Small intestine (tissue), 7 donors: Measurements from ENCODE around the gene CPSF3. TPM values are rescaled to one million over a fixed set of nuclear protein-coding genes. Genes with fewer than 3 reads are reported as not detected.

Experiments
- DNase-seq, 2 donors: peaks; one replicate each; pipeline versions ENCODE4 v3.0.0 to v3.0.0-alpha.2; 2013
- FAIRE-seq: peaks from 2 replicates; lab custom pipeline; 2012; peaks lifted over from hg19 to GRCh38; lab: Jason Lieb, UNC
- H3K27ac ChIP-seq, 3 donors: one replicate each; pipeline ENCODE4 v1.5.1; 2013; ENCODE audit warnings: low read length in 2 of 3, mild to moderate bottlenecking in 2 of 3, control low read depth in 1 of 3, inconsistent platforms in 1 of 3, low read depth in 1 of 3, moderate library complexity in 1 of 3
- H3K27me3 ChIP-seq, 3 donors: one replicate each; pipeline ENCODE4 v1.6.1; 2013; ENCODE audit warnings: low read length in 3 of 3, inconsistent platforms in 1 of 3; ENCODE audit not compliant: control insufficient read depth in 3 of 3, insufficient read depth in 3 of 3
- H3K36me3 ChIP-seq, 3 donors: one replicate each; pipeline ENCODE4 v1.6.1; 2013; ENCODE audit warnings: low read length in 3 of 3, inconsistent platforms in 1 of 3, low read depth in 1 of 3, mild to moderate bottlenecking in 1 of 3, moderate library complexity in 1 of 3; ENCODE audit not compliant: control insufficient read depth in 3 of 3, insufficient read depth in 2 of 3
- H3K4me1 ChIP-seq, 3 donors: one replicate each; pipeline ENCODE4 v1.6.1; 2013; ENCODE audit warnings: low read length in 2 of 3, inconsistent platforms in 1 of 3, low read depth in 1 of 3, mild to moderate bottlenecking in 1 of 3, moderate library complexity in 1 of 3; ENCODE audit not compliant: control insufficient read depth in 3 of 3, insufficient read depth in 2 of 3
- H3K4me3 ChIP-seq, 3 donors: one replicate each; pipeline ENCODE4 v1.5.1; 2013; ENCODE audit warnings: low read length in 3 of 3, control low read depth in 1 of 3, inconsistent platforms in 1 of 3, low read depth in 1 of 3, mild to moderate bottlenecking in 1 of 3, moderate library complexity in 1 of 3
- H3K9me3 ChIP-seq, 2 donors: one replicate each; pipeline ENCODE4 v1.6.1; 2013; ENCODE audit warnings: low read depth in 1 of 2, low read length in 1 of 2; ENCODE audit not compliant: control insufficient read depth in 2 of 2, insufficient read depth in 1 of 2
- WGBS, 3 donors: extraction: QIAGEN DNeasy Blood & Tissue Kit; methylation state at CpG; one replicate each; pipeline ENCODE4 v1.1.7; 2013; 5-methylcytosine and 5-hydroxymethylcytosine counted together
- polyA plus RNA-seq, 4 donors: library from polyadenylated mRNA; stranded (reverse) in 3 of 4; unstranded in 1 of 4; fragments of 200-250 nt in 3 of 4; fragments of 120-200 nt in 1 of 4; gene quantifications; one replicate each; pipeline versions ENCODE4 v1.2.1 to v1.2.3, GENCODE V29; 2013
- donor health status: healthy with polysubstance abuse.
- donor health status: control.
- donor health status: control.
- donor health status: Bipolar disorder and iron deficiency.
- donor health status: healthy.

Gene CPSF3
- polyA plus RNA-seq, 4 donors, result 11.1 to 34.8 (median 18.4) TPM

DNA sequence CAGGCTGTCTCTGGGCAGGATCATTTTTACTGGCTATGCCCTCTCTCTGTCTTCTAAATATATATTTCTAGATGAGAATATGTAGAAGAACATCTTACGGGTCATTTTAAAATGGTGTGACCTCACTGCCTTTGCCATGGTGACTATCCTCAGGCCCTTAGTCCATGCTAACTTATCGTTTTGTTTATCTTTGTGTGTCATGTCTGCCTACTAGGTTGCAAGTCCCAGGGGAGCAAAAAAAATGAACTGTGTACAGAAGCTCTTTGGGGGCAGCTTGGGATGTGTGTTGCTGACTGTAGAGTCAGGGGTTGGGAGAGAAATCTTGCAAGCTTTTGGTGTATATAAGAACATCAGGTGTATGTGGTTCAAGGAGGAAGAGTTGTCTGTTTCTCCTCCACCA, 11.0 kb downstream of the CPSF3 start:
- FAIRE-seq (no peak), DNase-seq (no peak)

DNA sequence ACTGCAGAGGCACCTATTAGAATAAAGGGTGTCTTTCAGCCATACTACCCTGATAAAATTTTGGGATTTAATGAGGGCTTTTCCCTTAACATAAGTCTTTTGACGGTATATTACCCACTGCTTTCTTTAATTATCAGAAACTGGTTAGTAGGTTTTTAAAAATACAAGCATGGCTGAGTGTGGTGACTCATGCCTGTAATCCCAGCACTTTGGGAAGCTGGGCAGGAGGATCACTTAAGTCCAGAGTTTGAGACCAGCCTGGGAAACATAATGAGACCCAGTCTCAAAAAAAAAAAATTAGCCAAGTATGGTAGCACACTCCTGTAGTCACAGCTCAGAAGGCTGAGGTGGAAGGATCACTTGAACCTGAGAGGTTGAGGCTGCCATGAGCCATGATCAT, 16.1 kb downstream of the CPSF3 start:
- Histone ChIP-seq H3K27me3 (no peaks in the 10 kb centered on the region), H3K36me3 (peaks cover 7 to 45% (median 11%) of the 10 kb centered on the region in 3 donors)
- no peak for FAIRE-seq

More for the DNA sequence above, 11.0 kb downstream of the CPSF3 start:
- peaks cover 14 to 46% (median 22%) of the 10 kb centered on the region in 3 donors for H3K36me3 ChIP-seq
- no peak overlapping the region for H3K27ac ChIP-seq
- no peak overlapping the region for H3K4me3 ChIP-seq
- no peaks in the 10 kb centered on the region for H3K4me1 ChIP-seq
- no peaks in the 10 kb centered on the region for H3K9me3 ChIP-seq
- no peaks in the 10 kb centered on the region for H3K27me3 ChIP-seq
- 74 to 84% (median 81%) methylated on average over 2 of the region's 2 CpGs for WGBS, 3 donors

DNA sequence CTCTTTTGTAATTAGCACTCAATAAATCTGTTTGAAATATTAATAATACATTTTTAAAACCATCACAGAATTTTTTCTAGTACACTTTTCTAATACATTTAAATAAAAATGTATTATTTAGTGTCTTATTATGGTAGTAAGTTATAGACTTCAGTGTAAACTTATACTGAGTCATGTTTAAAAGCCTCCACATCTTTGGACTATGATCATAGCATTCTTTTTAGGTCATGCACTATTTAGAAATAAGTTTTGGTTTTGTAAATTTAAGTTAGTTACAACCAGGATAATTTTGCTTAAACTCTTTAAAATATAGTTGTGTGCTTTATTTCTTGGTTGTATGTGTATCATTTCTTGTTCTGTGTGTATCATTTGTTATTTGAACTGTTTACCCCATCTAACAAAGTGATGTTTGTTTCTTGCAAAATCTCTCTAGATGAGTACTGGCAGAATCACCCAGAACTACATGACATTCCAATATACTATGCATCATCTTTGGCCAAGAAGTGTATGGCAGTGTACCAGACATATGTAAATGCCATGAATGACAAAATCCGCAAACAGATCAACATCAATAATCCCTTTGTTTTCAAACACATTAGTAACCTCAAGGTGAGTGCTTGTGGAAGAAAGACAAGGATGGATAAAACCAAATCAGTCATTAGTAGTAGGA, 16.7 kb downstream of the CPSF3 start:
- DNase-seq (no peak), FAIRE-seq (no peak)
- H3K27me3 ChIP-seq, result no peaks in the 10 kb centered on the region
- WGBS, 3 donors, result 83 to 100% (median 100%) methylated on average over 1 of the region's 1 CpG
- H3K4me3 ChIP-seq, result no peak overlapping the region
- H3K4me1 ChIP-seq, result no peaks in the 10 kb centered on the region
- H3K27ac ChIP-seq, result no peak overlapping the region
- H3K9me3 ChIP-seq, result no peaks in the 10 kb centered on the region
- H3K36me3 ChIP-seq, result peaks cover 7 to 47% (median 11%) of the 10 kb centered on the region in 3 donors

More for the DNA sequence above, 16.1 kb downstream of the CPSF3 start:
- DNase-seq, result no peak
- Histone ChIP-seq H3K9me3 (no peaks in the 10 kb centered on the region), H3K4me3 (no peak overlapping the region), H3K27ac (peak overlapping the region in 1 of 3 donors; percentile 54), H3K4me1 (no peaks in the 10 kb centered on the region)
- WGBS, 3 donors, result 93 to 100% (median 97%) methylated on average over 1 of the region's 1 CpG

DNA sequence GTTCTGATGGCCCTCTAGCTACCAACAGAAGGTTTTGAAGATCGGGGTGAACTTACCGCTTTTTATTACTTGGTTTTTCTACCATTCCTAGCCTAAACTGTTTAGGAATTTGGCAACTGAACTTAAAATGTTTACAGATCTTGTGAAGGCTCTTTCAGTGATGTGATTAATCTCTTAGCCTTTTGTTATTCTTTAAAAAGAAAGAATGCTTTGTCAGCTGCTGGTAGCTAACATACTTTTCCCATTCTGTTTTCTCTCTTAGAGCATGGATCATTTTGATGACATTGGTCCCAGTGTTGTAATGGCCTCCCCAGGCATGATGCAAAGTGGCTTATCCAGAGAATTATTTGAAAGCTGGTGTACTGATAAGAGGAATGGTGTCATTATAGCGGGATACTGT, 18.1 kb downstream of the CPSF3 start:
- FAIRE-seq (no peak), DNase-seq (no peak)
- 51 to 67% (median 58%) methylated on average over 3 of the region's 3 CpGs for WGBS, 3 donors
- Histone ChIP-seq H3K27ac (no peak overlapping the region), H3K4me1 (no peaks in the 10 kb centered on the region), H3K4me3 (no peak overlapping the region), H3K27me3 (no peaks in the 10 kb centered on the region), H3K36me3 (peaks cover 10 to 43% (median 11%) of the 10 kb centered on the region in 3 donors), H3K9me3 (no peaks in the 10 kb centered on the region)

DNA sequence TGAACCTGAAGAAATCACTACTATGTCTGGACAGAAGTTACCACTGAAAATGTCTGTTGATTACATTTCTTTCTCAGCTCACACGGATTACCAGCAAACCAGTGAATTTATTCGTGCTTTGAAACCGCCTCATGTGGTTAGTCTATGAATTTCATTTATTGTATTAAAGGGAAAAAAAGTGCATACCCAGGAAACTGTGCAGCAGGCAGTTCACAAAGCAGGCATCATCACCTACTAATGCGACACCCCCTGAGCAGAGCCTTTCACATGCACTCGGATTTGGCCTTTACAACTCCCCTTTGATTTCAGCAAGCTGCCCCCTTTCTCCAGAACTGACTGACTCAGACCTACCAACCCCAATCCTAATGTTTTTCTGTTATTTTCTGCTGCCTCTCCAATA, 20.1 kb downstream of the CPSF3 start:
- no peak overlapping the region for H3K27ac ChIP-seq
- WGBS, 3 donors, result 89 to 92% (median 90%) methylated on average over 5 of the region's 5 CpGs
- H3K9me3 ChIP-seq, result no peaks in the 10 kb centered on the region
- H3K27me3 ChIP-seq, result no peaks in the 10 kb centered on the region
- H3K4me1 ChIP-seq, result no peaks in the 10 kb centered on the region
- H3K36me3 ChIP-seq, result peaks cover 8 to 43% (median 10%) of the 10 kb centered on the region in 3 donors
- FAIRE-seq (no peak), DNase-seq (no peak)
- no peak overlapping the region for H3K4me3 ChIP-seq

DNA sequence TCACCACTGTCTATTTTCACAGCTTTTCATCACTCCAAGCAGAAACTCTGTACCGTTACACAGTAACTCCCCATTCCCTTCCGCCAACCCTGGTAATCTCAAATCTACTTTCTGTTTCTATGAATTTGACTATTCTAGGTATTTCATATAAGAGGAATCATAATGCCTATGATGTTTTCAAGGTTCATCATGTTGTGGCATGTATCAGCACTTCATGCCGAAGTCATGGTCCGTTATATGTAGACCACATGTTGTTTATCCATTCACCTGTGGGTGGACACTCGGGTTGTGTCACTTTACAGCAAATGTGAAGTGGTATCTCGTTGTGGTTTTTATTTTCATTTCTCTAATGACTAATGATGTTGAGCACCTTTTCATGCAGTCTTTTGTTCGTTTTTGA, 21.6 kb downstream of the CPSF3 start:
- DNase-seq (no peak), FAIRE-seq (no peak)
- Histone ChIP-seq H3K4me3 (no peak overlapping the region), H3K27ac (no peak overlapping the region), H3K9me3 (no peaks in the 10 kb centered on the region), H3K27me3 (no peaks in the 10 kb centered on the region), H3K4me1 (no peaks in the 10 kb centered on the region), H3K36me3 (peaks cover 8 to 52% (median 13%) of the 10 kb centered on the region in 3 donors)
- 77 to 91% (median 84%) methylated on average over 7 of the region's 7 CpGs for WGBS, 3 donors

DNA sequence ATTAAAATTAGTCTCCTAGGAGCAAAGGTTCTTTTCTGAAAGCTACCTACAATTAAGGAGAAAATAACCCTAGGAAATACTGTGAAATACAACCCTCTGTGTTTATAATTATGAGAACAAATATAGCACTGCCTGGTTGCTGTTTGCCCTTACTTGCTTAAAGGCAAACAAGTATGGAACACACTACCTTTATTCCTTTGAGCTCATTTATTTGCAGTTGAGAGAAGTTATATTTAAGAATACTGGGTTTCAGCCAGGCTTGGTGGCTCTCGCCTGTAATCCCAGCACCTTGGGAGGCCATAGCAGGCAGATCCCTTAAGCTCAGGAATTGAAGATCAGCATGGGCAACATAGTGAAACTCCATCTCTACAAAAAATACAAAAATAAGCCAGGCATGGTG, 27.8 kb downstream of the CPSF3 start:
- no peak overlapping the region for H3K27ac ChIP-seq
- H3K36me3 ChIP-seq, result peaks cover 5 to 56% (median 5%) of the 10 kb centered on the region in 3 donors
- H3K4me1 ChIP-seq, result no peaks in the 10 kb centered on the region
- 96 to 100% (median 98%) methylated on average over 1 of the region's 1 CpG for WGBS, 3 donors
- no peak overlapping the region for H3K4me3 ChIP-seq
- no peak for FAIRE-seq
- H3K9me3 ChIP-seq, result no peaks in the 10 kb centered on the region
- no peaks in the 10 kb centered on the region for H3K27me3 ChIP-seq
- DNase-seq, result no peak

DNA sequence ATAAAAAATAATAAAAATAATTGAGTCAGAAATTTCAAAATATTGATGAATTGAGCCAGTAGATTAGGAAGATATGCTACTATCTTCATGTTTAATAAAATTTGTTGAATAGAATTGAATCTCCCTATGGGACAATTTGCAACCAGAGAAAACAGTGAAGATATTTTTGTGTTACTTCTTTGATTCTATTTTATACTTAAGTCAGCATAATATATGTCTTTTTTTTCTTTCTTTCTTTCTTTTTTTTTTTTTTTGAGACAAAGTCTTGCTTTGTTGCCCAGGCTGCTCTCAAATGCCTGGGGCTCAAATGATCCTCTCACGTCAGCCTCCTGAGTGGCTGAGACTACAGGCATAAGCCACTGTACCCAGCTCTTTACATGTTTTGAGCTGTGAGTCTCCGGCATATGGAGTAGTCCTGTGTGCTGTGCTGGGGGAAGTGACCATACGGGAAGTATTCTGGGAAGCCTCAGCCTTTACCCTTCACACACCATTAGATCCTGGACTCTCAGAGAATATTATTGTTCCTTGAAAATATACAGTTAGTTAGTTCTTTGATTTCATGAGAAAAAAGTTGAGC, 37.1 kb downstream of the CPSF3 start:
- H3K9me3 ChIP-seq, result no peaks in the 10 kb centered on the region
- FAIRE-seq, result no peak
- 95 to 98% (median 96%) methylated on average over 3 of the region's 3 CpGs for WGBS, 3 donors

More for the DNA sequence above, 37.1 kb downstream of the CPSF3 start:
- Histone ChIP-seq H3K36me3 (peaks cover 1 to 40% (median 4%) of the 10 kb centered on the region in 3 donors), H3K4me3 (no peak overlapping the region), H3K27me3 (no peaks in the 10 kb centered on the region), H3K27ac (no peak overlapping the region), H3K4me1 (no peaks in the 10 kb centered on the region)
- no peak for DNase-seq
